Suppressor macrophage treated with lipopolysaccharide for 1 hour (primary cell): ENCODE data around the gene TNNT2.
A peak's percentile ranks its signal among the peaks of the same experiment; 100 is the strongest.

Source experiments
- DNase-seq, 3 donors: peaks; one replicate each; pipeline ENCODE4 v3.0.0-alpha.2; 2020 to 2022

The TNNT2 gene

DNA sequence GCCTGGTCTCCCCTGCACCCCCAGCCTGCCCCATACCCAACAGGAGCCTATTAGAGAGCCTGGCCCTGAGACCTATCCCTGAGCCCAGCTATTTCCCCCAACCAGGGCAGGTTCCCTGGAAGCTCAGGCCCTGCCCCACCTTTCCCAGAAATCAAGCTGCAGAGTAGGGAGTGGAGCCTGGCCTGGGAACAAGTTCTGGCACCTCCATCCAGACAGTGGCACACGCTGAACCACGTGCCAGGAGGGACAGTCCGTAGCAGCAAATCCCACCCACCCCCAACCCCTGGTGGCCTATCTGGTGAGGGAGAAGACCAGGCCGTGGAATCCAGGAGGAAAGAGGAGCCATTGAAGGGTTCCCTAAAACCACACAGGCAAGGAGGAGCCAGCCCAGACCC lies 22.6 kb downstream of the TNNT2 start:
- no peak for DNase-seq

DNA sequence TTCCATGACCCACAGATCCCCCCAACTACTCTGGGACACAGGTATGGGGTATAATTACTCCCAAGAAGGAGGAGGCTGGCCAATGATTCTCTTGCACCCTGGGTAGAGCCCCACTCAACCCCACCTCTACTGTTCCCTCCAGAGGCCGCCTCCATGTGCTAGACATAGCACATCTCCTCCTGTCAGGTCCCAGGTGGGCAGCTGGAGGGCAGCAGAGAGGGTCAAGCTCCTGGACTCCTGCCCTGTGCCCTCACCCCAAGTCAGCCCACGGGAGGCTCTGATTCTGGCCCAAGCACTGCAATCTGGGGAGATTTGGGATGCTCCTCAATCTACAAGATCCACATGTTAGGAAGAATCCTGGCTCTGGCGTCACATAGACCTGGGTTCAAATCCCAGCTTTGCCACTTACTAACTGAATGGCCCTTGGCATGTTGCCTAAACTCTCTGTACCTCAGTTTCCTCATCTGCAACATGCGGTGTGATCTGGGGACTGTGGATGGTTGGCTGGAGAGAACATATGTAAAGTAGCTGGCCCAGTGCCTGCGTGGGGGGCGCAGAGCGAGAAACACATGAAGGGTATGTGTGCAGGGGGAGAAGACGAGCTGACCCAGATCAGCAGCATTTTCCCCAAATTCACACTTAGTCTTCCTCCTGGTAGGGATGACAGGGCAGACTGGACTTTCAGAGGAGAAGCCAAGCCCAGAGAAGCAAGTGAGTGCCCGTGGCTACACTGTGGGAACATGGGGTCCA lies 23.2 kb downstream of the TNNT2 start:
- no peak for DNase-seq

DNA sequence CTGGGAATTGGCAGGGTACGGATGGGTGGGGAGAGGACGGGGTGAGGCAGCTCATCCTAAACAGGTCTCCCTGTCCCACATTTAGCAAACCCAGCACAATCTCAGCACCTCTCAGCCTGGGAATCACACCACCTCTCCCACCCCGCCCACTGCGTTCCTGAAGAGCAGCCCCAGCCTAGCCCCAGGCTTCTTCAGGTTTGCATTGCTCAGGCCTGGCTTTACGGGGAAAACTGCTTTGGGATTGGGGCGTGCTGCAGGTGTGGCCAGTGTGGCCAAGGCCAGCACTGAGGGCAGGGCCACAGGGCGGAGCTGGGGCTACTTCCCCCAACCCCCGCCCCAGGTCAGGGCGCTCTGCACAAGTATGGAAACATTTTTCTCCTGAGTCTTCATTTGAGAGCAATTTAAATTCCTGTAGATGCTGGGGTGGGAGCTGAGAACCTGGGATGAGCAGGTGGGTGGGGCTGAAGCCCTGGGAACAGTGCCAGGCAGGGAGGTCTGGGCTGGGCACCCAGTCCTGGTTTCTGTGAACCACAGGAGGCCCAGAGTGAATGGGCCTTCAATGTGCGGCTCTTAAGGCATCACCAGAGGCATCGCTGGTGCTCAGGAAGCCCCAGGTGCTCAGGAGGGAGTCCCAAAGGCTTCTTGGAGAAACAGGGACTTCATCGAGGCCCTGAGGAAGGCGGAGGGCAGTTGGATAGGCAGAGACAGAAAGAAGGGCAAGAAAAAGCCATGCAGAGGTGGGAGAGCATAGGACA lies 24.1 kb downstream of the TNNT2 start:
- no peak for DNase-seq

DNA sequence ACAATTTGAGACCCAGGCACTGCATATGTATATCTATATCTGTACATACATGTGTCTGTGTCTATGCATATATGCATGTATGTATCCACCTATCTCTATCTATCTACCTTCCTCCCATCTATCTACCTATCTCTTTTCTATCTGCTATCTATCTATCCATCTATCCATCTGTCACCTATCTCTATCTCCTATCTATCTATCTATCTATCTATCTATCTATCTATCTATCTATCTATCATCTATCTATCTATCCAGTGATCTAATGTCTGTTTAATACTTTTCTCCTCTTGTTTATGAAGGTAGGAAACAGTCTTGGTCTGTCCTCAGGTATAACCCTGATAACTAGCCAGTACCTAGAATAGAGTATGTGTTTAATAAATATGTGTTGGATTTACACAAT lies 25.9 kb downstream of the TNNT2 start:
- no peak for DNase-seq

DNA sequence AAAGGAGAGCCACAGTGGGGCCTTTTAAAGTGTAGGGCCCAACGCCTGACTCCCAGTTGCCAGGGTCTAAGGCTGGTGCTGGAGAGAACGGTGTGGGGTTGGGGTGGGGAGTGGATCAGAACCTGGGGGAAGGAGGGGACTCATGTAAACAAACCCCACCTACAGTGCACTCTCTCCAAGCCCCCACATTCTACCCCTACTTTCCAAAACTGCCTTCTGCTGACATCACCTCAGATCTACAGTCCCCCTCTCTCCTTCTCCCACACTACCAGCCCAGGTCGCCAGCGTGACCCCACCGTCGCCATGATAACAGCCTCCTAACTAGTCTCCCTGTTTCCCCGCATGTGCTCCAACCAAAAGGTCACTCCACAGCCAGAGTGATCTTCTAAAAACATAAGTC lies 26.6 kb downstream of the TNNT2 start:
- DNase-seq = no peak

DNA sequence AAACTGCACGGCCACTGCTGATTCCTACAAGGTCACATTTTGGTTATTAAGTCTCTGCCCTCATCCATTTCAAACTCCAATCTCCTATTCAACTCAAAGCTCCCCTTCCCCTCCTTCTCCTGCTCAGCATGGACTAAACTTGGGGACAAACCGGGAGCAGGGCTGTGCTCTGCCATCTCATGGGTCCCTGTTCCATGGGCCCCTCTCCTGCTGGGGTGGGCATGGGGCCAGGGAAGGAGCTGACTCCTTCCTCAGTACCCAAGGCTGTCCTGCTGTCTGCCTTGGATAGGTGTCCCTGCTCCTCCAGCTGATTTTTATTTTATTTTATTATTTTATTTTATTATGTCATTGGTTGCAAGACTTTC lies 27.1 kb downstream of the TNNT2 start:
- no peak for DNase-seq

DNA sequence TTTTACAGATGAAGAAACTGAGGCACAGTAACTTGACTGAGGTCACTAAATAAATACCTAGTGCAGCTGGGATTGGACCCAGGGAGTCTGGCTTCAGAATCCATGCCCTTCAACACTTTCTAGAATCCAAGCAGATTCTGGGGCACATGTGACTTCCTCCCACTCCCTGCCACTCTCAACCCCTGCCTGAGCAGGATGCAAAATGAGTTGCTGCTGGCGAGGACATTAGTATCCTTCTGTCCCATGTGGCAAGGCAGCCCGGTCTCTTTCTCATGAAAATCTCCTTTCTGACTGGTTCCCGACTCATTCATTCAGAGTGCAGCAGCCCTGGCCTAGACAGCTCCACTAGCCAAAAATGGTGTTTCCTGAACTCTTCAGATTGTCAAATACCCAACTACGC lies 28.4 kb downstream of the TNNT2 start:
- DNase-seq = no peak

DNA sequence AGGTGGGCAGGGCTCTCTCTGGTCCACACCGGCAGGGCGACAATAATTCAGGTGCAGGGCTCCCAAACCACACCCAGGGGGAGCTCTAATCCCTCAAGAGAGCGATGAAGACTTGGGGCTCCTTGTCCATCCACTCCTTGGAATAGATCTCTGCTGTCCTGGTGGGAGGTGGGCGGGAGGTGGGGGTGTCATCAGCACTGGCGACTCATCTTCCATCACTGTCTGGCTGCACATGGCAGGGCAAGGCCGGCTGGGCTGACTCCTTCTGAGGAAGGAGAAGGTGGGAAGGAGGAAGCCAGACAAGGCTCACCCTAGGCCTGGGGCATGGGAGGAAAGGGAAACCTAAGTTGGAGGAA lies 29.3 kb downstream of the TNNT2 start:
- DNase-seq = peak; percentile 72 to 77 (median 73)

DNA sequence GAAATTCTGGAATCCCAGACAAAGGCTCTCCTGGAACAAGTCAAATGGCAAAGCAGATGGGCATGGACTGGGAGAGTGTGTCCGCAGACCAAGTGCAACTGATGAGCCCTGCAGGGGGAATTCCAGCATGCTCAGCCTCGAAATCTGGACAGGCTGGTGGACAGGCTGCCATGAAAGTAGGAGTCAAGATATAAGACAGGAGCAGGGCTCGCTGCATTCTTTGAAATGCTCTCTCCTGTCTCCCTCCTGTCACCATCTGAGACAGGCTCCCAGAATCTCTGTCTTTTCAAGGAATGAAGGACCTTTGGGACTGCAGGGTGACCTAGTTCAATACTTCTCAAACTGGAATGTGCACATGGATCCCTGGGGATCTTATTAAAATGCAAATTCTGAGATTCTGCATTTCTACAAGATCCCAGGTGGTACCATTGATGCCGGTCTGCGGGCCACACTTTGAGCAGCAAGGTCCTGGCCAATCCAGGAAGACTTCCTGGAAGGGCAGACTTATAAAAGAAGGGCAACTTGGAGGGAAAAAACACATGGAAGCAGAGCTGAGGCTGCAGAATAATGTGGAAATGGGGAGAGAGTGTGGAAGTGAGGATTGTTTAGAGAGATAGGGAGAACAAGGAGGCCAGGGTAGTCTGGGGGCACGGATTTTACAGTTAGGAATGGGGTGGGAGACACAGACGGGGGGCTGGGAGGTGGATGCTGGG lies 29.8 kb downstream of the TNNT2 start:
- DNase-seq = no peak

DNA sequence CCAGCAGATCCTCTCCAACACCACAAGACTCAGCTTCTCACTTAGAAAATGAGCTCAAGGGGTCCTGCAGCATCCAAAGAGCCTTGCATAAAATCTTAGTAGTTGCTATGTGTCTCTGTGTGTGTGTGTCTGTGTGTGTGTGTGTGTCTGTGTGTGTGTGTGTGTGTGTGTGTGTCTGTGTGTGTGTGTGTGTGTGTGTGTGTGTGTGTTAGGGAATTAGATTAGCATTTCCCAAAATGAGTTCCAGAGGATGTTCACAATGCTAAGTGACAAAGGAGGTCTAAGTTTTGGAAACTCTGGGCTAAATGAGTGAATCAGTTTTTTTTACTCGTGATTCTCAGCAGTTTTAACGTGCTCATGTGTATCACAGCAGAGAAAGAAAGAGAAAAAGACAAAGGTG lies 30.5 kb downstream of the TNNT2 start:
- DNase-seq = no peak

DNA sequence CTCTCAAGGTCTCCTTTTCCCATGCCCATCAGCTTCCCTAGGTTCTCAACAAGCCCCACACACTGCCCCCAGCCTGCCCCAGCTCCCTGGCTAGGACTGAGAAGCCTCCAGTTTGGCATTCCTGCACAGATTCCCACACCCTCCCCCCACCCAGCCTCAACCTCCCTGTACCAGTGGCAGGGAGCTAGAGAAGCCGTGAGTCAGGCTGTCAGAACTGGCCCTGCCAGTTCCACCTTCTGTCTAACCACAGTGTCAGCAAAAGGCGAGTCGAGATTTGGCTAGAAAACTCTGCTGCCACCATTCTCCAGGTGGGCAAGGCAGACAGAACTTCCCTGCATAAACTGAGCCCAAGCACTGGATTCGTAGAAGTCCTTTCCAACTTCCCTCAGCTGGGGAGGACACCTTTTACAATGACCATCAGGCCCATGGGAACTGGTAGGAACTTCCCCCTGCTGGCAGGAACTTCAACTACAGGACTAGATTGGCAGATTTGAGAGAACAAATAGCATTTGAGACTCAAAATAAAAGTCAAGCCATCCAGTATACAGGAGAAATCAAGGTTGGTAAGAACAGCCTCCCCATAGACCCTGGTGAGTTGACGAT lies 31.0 kb downstream of the TNNT2 start:
- peak; percentile 60 to 66 (median 65) for DNase-seq

DNA sequence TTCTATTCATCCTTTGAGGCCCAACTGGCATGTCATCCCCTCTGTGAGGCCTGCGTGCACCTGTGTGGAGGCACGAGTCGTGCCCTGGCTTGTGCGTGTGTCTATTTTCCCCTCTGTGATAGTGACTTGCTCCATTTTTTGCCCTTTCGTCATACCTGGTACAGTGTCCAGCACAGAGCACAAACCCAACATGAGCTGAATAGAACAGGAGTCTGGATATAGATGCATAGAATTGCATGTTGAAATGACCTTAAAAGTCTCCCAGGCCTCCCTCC lies 32.5 kb downstream of the TNNT2 start:
- no peak for DNase-seq

DNA sequence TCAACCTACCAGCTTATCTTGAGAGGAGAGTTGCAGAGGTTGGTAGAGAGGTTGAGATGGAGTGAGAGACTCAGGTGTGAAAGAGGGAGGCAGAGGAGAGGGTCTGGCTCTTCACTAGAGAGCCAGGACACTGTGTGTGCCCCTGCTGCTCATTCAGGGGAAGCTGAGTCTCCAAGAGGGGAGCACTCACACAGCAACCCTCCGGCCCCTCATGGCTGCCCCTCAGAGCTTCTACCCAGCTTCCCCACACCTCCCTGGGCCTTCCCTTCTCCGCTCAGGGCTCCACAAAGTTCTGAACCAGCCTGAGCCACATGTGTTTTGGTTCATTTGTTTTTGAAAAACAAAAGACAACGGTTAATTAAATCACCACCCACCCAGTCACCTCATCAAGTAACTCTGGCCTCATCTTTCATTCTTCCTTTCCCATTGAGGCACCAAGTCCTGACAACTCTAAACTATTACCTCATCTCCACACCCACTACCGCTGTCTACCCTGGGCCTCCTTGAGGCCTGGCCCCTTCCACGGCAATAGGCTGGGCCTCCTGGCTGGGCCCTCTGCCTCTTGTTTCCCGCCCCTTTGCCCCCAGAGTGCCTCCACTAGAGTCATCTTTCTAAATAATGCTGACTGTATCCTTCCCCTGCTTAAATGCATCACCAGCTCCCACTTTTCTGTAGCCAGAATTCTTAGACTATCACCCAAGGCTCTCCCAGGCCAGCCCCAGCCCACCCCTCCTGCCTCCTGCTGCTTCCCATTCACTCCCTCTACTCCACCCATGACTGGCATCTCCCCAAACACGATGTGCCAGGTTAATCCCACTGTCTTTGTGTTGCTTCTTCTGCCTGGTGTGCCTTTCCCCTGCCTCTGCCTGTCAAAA lies 33.0 kb downstream of the TNNT2 start:
- no peak for DNase-seq

DNA sequence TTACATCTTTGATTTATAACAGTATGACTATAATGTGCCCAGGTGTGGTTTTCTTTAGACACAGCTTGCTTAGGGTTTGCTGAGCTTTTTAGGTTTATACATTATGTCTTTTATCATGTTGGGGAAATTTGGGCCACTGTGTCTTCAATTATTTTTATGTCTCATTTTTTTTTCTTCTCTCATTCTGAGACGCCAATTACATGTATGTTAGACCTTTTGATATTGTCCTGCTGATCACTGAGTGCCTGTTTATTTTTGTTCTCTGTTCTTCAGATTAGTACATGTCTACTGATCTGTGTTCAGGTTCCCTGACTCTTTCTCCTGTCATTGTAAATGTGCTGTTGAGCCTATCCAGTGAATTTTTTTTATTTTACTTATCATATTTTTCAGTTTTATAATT lies 36.1 kb downstream of the TNNT2 start:
- DNase-seq = no peak

DNA sequence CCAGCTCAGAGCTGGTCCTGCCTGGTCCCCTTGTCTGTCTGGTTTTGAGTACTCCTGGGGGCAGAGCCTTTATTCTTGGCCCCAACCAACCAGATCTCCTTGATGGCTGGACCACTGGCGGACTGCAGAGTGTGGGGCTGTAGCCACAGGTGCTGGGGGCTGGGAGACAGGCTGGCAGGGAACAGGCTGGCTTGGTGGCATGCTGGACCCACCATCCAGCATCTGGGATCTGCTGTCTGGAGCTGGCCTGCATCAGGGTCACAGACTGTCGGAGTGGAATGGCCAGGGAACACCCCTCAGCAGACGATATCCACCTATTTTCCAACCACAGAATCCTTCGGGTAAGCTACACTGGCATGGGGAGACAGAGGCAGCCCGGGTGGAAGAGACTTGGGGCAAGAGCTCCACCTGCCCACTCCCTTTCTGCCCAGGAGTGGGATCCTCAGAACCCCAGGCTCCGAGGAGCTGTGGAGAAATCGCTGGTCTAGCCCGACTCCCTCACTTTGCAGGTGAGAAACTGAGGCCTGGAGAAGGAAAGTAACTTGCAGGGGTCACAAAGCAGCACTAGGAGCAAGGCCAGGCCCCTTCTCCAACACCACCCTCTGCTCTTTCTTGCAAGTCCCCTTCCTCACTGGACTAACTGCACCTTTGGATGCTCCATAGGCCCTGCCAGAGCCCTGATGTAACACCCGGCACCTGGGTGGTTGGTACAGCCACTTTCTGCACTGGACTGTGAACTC lies 40.6 kb downstream of the TNNT2 start:
- no peak for DNase-seq

DNA sequence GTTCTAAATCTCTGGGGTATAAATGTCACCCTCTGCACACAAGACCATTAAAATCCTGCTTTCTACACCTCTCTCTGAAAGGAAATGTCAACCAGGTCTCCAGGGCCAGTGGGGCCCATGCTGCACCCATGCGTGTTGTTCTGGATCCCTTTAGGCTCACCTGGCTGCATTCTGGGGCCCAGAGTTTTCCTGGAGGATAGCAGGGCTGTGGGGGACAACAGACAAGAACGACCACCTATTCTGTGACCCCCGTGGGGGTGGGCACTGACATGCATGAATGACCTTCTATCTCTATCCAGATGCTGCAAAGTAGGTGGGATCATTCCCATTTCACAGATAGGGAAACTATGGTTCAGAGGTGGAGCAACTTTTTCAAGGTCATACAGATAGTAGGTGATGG lies 41.6 kb downstream of the TNNT2 start:
- DNase-seq = no peak

DNA sequence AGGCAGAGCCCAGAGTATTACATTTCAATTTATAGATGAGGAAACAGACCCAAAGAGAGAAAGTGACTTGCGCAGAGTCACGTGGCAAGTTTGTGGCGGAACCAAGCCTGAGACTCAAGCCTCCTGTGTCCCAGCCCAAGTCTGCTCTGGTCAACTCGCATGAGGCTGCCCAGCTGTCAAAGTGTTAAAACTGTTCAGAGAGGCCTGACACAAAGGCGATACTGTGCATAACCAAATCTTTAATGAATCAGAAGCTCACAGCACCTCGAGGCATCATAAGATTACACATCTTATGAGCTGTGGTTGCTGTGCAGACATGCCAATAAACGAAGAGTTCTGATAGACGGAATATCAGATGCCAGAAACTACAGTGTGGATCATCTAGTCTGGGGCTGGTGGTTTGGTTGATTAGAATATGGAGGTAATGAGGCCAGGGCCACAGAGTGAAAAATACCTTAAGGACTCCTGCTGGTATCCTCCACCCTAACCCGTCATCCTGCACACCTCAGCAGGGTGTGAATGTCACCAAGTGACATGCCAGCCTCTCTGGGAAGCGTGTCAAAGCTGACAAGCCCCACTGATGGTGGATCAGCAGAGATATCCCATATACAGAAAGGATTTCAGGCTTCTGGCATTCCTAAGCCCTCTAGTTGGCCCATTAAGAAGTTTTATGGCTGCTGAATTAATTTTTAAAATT lies 42.2 kb downstream of the TNNT2 start:
- no peak for DNase-seq

DNA sequence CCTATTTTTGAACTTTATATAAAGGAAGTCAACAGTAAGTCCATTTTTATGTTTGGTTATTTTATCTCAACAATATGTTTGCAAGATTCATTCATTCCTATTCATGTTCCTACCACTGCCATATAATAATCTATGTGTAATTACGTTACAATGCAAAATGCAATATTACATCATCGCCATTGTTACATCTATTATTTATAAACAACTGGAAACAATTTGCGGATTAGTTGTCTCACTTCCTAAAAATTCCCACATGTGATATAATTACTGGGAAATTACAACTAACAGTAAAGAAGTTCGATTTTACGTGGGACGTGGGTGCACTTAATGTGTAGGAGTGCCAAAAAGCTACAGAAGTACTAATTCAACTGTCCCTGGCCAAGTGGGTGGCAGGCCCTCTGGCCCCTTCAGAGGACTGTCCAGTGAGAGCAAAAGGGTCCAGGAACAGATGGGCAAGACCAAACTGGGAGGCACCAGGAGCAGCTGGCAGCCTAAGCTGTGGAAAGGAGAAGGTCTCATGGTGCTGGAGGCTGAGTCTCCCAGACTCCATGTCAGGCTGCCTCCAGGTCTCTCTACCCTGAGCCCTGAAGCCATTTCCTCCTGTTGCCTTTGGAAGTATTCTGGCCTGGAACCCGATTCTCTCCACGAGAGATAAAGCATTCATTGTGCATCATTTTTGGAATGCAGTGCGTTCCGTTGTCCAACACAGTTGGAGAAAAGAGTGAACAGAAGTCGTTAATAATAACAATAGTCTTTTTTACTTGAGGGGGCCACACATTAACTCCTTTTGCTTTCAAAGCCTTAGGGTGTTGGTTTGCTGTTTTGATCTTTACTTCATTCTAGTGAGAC lies 42.9 kb downstream of the TNNT2 start:
- no peak for DNase-seq

DNA sequence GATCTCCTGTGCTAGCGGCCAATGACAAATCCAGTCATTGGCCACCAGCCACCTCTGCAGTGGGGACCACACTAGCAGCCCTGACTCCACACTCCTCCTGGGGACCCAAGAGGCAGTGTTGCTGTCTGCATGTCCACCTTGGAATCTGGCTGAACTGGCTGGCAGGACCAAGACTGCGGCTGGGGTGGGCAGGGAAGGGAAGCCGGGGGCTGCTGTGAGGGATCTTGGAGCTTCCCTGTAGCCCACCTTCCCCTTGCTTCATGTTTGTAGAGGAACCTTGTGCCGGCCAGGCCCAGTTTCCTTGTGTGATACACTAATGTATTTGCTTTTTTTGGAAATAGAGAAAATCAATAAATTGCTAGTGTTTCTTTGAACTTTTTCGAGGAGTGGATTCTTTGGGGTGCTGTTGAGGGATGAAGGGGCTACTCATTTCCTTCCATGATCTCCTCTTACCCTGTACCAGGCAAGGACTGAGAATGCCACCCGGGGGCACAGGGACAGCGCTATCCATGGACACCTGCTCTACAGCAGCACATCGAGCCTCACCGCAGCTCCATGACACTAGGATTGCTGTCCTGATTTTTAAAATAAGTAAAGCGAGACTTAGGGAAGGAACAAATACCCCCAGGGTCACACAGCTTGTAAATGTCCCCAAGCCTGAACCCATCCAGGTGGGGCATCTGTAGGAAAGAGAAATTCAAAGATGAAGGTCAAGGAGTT lies 44.7 kb downstream of the TNNT2 start:
- DNase-seq = no peak

DNA sequence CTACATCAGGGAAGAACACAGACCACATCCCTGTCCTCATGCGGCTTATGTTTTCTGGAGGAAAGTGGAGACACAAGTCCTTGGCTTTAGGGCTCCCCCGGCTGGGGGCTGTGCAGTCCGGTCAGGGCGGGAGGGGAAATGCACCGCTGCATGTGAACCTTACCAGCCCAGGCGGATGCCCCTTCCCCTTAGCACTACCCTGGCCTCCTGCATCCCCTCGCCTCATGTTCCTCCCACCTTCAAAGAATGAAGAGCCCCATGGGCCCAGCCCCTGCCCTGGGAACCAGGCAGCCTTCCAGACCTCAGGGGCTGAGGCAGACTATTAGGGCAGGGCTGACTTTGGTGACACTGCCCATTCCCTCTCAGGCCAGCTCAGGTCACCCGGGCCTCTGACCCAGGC lies 45.5 kb downstream of the TNNT2 start:
- no peak for DNase-seq
